ENCODE measurements around the gene NTN4.

GRCh38 chr12:95784915-95785314, 5.6 kb downstream of the NTN4 start:
- TF ChIP-seq CTCF (IDR thresholded peaks at IDR 0.05; ENCODE audit: low read depth, low read length, missing input control) = no peak
- TF ChIP-seq, protein P1, sequence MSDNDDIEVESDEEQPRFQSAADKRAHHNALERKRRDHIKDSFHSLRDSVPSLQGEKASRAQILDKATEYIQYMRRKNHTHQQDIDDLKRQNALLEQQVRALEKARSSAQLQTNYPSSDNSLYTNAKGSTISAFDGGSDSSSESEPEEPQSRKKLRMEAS (IDR thresholded peaks at IDR 0.05) = no peak
- TF ChIP-seq RAD21 (IDR thresholded peaks at IDR 0.05) = no peak
- TF ChIP-seq JUND (IDR thresholded peaks at IDR 0.05) = no peak
- TF ChIP-seq YY1 (IDR thresholded peaks at IDR 0.05) = no peak
- no peak for TF ChIP-seq TAF1 (conservative IDR thresholded peaks at IDR 0.05)
- no peak for TF ChIP-seq EGR1 (IDR thresholded peaks at IDR 0.05; ENCODE audit: low read depth in 2 of 2)
- no peak for TF ChIP-seq GABPA (IDR thresholded peaks at IDR 0.05 in 1 of 2, conservative IDR thresholded peaks at IDR 0.05 in 1 of 2)
- TF ChIP-seq REST (IDR thresholded peaks at IDR 0.05) = no peak

Measured in liver (tissue), 3 donors.